ENCODE measurements around the gene KDM4B. TPM values are rescaled to one million over a fixed set of nuclear protein-coding genes. Genes with fewer than 3 reads are reported as not detected.
"Not testable (repeated sequence)": the region's sequence is repeated elsewhere in the genome, so short reads cannot be mapped to it uniquely, and the experiment has no call there.

The KDM4B gene
- total and polyA plus RNA-seq, 10 of the 15 experiments (the other 5 are each of a cell fraction or from before 2014, with no cell fraction given) = 0.47 to 49.6 (median 16.2) TPM

DNA sequence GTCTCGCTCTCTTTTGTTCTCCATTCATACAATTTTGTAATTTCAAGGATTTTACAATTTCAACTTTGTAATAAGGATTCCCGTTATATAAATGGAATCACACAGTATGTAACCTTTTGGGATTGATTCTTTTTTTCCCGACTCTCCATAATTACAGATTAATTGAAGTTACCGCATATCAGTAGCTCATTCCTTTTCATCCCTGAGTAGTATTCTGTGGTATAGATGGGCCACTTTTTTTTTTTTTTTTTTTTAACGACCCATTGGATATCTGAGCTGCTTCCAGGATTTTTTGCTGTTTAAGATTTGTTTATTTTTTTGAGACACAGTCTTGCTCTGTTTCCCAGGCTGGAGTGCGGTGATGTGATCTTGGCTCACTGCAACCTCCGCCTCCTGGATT is 31.9 kb upstream of the KDM4B start:
- H3K27ac ChIP-seq (ENCODE audit: control insufficient read depth, insufficient read depth) = no peak overlapping the region
- no peaks in the 10 kb centered on the region; the same call in 1 of the 2 replicates for H4K20me1 ChIP-seq (ENCODE audit: control insufficient read depth, insufficient read depth)
- POLR2A ChIA-PET = no interaction called here
- no peak for ATAC-seq
- SMC1A ChIA-PET (ENCODE audit: uncharacterized antibody, unreplicated experiment) = no interaction called here
- RAD21 ChIA-PET (ENCODE audit: unreplicated experiment) = no interaction called here
- no peak for DNase-seq (ENCODE audit: low read depth, low spot score)
- TF ChIP-seq POLR2AphosphoS2 (IDR thresholded peaks at IDR 0.05; ENCODE audit: low read depth, low read length) (no peak), FOXM1 (IDR thresholded peaks at IDR 0.05; ENCODE audit: low read depth, low read length) (no peak), ZZZ3 (IDR thresholded peaks at IDR 0.05; ENCODE audit: control insufficient read depth, insufficient read length, low read depth) (no peak), EED (IDR thresholded peaks at IDR 0.05; ENCODE audit: low read depth) (no peak), SMAD1 (IDR thresholded peaks at IDR 0.05; ENCODE audit: low read depth, partially characterized antibody) (no peak), WRNIP1 (IDR thresholded peaks at IDR 0.05; ENCODE audit: borderline replicate concordance, low read depth, low read length) (no peak)
- TF ChIP-seq, protein P1, sequence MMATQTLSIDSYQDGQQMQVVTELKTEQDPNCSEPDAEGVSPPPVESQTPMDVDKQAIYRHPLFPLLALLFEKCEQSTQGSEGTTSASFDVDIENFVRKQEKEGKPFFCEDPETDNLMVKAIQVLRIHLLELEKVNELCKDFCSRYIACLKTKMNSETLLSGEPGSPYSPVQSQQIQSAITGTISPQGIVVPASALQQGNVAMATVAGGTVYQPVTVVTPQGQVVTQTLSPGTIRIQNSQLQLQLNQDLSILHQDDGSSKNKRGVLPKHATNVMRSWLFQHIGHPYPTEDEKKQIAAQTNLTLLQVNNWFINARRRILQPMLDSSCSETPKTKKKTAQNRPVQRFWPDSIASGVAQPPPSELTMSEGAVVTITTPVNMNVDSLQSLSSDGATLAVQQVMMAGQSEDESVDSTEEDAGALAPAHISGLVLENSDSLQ (IDR thresholded peaks at IDR 0.05) = no peak
- H3K36me3 ChIP-seq (ENCODE audit: control insufficient read depth in 2 of 2, insufficient read depth in 2 of 2, low read length in 1 of 2) = peaks cover 17 to 32% of the 10 kb centered on the region in 2 experiments; a peak in 3 of 4 replicates
- WGBS (ENCODE audit: insufficient coverage, insufficient replicate concordance, low lambda C conversion rate, missing lambda C conversion rate) = 100% methylated on average over 6 of the region's 7 CpGs
- H3K4me3 ChIP-seq = no peak overlapping the region
- no peaks in the 10 kb centered on the region for H3K9me3 ChIP-seq (replicated peaks; ENCODE audit: control insufficient read depth, insufficient read depth, low read length)
- FAIRE-seq = no peak
- H3K9ac ChIP-seq (ENCODE audit: control insufficient read depth, insufficient read depth, low read length) = no peak overlapping the region
- H3K27me3 ChIP-seq (replicated peaks in 1 of 2; ENCODE audit: control insufficient read depth in 2 of 2, insufficient read depth in 2 of 2, low read length in 1 of 2) = no peaks in the 10 kb centered on the region
- no peak overlapping the region for H2AFZ ChIP-seq (ENCODE audit: control insufficient read depth, low read depth, low read length)
- no peaks in the 10 kb centered on the region for H3K79me2 ChIP-seq (ENCODE audit: control insufficient read depth, insufficient read depth, low read length)
- H3K4me2 ChIP-seq (ENCODE audit: control insufficient read depth, insufficient read depth) = no peak overlapping the region
- intact Hi-C loops (cut with micrococcal nuclease; ENCODE audit: unreplicated experiment) (no loop called here), in situ Hi-C loops (cut with MboI) (no loop called here)
- CTCF ChIA-PET = interaction anchor here (0.9 to 1.4 kb wide), 2 partner anchors 25 to 64 kb away, joined by 3 read pairs; no protein-coding TSS in a partner anchor
- BruUV-seq (replicated peaks) = no TSS peak
- H3K4me1 ChIP-seq (ENCODE audit: control insufficient read depth, insufficient read depth, low read length) = no peaks in the 10 kb centered on the region

DNA sequence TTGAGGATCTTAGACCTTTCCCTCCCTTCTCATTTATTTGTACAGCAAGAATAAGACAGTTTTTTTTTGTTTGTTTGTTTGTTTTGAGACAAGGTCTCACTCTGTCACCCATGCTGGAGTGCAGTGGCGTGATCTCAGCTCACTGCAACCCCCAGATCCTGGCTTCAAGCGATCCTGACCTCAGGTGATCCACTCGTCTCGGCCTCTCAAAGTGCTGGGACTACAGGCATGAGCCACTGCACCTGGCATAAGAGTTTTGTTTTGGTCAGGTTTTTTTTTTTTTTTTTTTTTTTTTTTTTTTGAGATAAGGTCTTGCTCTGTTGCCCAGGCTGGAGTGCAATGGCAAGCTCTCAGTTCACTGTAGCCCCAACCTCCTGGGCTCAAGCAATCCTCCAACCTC is 30.5 kb upstream of the KDM4B start:
- H3K9me3 ChIP-seq (replicated peaks; ENCODE audit: control insufficient read depth, insufficient read depth, low read length); H3K27me3 ChIP-seq (replicated peaks in 1 of 2; ENCODE audit: control insufficient read depth in 2 of 2, insufficient read depth in 2 of 2, low read length in 1 of 2); FAIRE-seq; H3K4me1 ChIP-seq (ENCODE audit: control insufficient read depth, insufficient read depth, low read length); ATAC-seq; H4K20me1 ChIP-seq (ENCODE audit: control insufficient read depth, insufficient read depth); H3K27ac ChIP-seq (ENCODE audit: control insufficient read depth, insufficient read depth); BruUV-seq (replicated peaks); H3K79me2 ChIP-seq (ENCODE audit: control insufficient read depth, insufficient read depth, low read length); H2AFZ ChIP-seq (ENCODE audit: control insufficient read depth, low read depth, low read length); SMC1A ChIA-PET (ENCODE audit: uncharacterized antibody, unreplicated experiment); in situ Hi-C loops (cut with MboI); intact Hi-C loops (cut with micrococcal nuclease; ENCODE audit: unreplicated experiment); H3K4me3 ChIP-seq; DNase-seq (ENCODE audit: low read depth, low spot score); H3K9ac ChIP-seq (ENCODE audit: control insufficient read depth, insufficient read depth, low read length); H3K4me2 ChIP-seq (ENCODE audit: control insufficient read depth, insufficient read depth): not testable (repeated sequence)
- POLR2A ChIA-PET = interaction anchor here (0.6 kb wide), 1 partner anchor 22 kb away, joined by 3 read pairs; no protein-coding TSS in a partner anchor
- RAD21 ChIA-PET (ENCODE audit: unreplicated experiment) = interaction anchor here (0.7 to 1.4 kb wide), 2 partner anchors 30 to 1098 kb away, joined by 3 to 4 read pairs; partner anchors contain the start of gene KDM4B
- peaks cover 16 to 30% of the 10 kb centered on the region in 2 experiments; a peak in 3 of 4 replicates for H3K36me3 ChIP-seq (ENCODE audit: control insufficient read depth in 2 of 2, insufficient read depth in 2 of 2, low read length in 1 of 2)
- CTCF ChIA-PET = interaction anchor here (1.0 to 1.4 kb wide), 2 partner anchors 66 to 129 kb away, joined by 3 read pairs; no protein-coding TSS in a partner anchor
- WGBS (ENCODE audit: insufficient coverage, insufficient replicate concordance, low lambda C conversion rate, missing lambda C conversion rate) = 97% methylated on average over 4 of the region's 4 CpGs

All from GM12878 (cell line).